Thyroid gland (tissue), 4 donors: ENCODE measurements around the gene SIGLEC15.

Experiments
- POLR2A ChIP-seq, 2 donors: fragments of 450-650 bp; IDR thresholded peaks; one replicate each; pipeline ENCODE4 v1.6.1; 2017; ENCODE audit warnings: antibody characterized with exemption in 2 of 2, mild to moderate bottlenecking in 2 of 2, moderate library complexity in 1 of 2
- TF ChIP-seq, protein P1 (sequence below), 6 experiments: fragments of 200-600 bp in 3 of 6; fragments of 450-650 bp in 3 of 6; sonication (generic) in 3 of 6; IDR thresholded peaks; one replicate each; pipeline ENCODE4 v1.5.1; 2016 to 2019; ENCODE audit warnings: antibody characterized with exemption in 6 of 6, mild to moderate bottlenecking in 2 of 6, inconsistent platforms in 1 of 6, moderate library complexity in 1 of 6

DNA sequence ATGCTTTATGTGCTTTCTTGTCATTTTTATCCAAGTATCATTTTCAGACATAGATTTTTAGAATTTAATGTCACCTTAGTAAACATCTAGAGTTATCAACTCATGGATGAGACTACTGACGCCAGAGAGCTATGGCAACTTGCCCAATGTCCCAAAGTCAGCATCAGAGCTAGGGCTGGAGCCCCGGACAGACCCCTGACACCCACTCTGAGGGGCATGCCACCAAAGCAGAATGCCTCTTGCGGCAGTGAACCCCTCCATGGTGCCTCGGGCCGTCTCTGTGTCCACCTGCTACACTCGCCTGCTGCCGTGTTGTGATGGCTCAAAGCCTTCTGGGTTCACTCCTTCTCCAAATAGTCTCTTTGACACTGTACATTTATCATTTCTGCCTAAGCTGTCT is 5.4 kb downstream of the SIGLEC15 start:
- TF ChIP-seq, protein P1, sequence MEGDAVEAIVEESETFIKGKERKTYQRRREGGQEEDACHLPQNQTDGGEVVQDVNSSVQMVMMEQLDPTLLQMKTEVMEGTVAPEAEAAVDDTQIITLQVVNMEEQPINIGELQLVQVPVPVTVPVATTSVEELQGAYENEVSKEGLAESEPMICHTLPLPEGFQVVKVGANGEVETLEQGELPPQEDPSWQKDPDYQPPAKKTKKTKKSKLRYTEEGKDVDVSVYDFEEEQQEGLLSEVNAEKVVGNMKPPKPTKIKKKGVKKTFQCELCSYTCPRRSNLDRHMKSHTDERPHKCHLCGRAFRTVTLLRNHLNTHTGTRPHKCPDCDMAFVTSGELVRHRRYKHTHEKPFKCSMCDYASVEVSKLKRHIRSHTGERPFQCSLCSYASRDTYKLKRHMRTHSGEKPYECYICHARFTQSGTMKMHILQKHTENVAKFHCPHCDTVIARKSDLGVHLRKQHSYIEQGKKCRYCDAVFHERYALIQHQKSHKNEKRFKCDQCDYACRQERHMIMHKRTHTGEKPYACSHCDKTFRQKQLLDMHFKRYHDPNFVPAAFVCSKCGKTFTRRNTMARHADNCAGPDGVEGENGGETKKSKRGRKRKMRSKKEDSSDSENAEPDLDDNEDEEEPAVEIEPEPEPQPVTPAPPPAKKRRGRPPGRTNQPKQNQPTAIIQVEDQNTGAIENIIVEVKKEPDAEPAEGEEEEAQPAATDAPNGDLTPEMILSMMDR (IDR thresholded peaks at IDR 0.05) = no peak
- no peak for TF ChIP-seq POLR2A (IDR thresholded peaks at IDR 0.05)
